Placental epithelial cell (primary cell): ENCODE measurements around the gene ABHD17A. TPM values are rescaled to one million over a fixed set of nuclear protein-coding genes. Genes with fewer than 3 reads are reported as not detected.

Experiments
- total RNA-seq: library from RNA; depleted of rRNA; stranded (reverse); fragments of >200 nt; gene quantifications from 2 replicates; pipeline ENCODE4 v1.2.3, GENCODE V29; 2012

The ABHD17A gene
- total RNA-seq = 80.1 and 125 TPM in 2 replicates

DNA sequence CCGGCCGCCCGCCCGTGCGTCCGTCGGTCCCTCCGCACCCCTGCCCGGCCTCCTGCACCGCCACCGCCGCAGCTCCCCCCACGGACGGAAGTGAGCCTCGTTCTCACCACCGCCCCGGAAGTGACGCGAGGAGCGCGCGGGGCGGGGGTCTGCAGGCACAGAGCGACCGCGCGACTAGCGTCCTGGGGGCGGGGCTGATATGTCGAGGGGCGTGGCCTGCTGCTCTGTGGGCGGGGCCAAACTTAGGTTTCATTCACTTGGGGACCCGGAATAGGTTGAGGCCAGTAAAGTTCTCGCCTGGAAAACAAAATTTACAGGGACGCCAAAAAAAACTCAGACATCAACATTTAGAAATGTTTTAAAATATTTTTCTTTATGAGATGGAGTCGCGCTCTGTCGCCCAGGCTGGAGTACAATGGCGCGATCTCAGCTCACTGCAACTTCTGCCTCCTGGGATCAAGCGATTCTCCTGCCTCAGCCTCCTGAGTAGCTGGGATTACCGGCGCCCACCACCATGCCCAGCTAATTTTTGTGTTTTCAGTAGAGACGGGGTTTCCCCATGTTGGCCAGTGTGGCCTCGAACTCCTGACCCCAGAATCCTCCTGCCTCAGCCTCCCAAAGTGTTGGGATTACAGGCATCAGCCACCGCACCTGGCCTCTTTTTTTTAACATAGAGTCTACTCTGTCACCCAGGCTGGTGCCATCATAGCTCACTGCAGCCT is at the start of gene ABHD17A:
ABHD17A (minus strand) TSS at position 99 of the 722 bp plus-strand sequence. CDS start 3,930 bp downstream, outside the sequence.

DNA sequence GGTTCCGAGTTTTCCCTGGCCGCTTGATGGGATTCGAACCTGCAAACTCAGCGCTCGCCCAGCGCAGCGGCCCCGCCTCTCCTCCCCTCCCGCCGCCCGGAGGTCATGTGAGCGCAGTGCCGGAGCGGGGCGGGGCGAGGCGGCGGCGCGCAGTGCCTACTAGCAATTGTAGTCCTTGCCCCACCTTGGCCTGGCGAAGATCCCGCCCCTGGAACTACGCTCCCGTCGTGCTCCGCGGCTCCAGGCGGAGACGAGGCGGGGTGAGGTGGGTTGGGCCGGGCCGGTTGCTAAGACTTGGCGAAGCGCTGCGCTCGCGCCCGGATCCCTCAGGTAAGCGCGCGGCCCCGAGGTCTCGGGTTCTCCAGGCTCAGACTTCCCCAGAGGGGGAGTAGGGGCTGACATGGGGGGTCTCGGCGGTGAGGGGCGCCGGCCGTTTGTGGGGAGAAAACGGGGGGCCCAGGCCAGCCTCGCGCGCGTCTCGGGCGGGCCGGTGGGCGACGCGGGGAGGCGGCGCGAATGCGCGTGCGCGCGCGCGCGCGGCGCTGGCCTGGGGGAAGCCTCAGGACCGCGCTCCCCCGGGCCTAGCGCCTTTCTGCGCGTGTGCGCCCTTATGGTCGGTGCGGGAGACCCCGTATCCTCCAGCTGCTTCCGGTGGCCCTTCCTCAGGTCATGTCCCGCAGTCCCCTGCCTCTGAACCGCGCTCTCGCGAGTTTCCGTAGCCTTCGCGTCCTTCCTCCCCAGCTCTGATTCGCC is 20.0 kb upstream of the ABHD17A start, which contains the start of the genes ADAT3 and SCAMP4:
ADAT3 (plus strand) TSS at position 290 of the 753 bp plus-strand sequence. CDS start 6,649 bp downstream, outside the sequence.
SCAMP4 (plus strand) TSS at position 290 of the 753 bp plus-strand sequence. CDS start 9,621 bp downstream, outside the sequence.

DNA sequence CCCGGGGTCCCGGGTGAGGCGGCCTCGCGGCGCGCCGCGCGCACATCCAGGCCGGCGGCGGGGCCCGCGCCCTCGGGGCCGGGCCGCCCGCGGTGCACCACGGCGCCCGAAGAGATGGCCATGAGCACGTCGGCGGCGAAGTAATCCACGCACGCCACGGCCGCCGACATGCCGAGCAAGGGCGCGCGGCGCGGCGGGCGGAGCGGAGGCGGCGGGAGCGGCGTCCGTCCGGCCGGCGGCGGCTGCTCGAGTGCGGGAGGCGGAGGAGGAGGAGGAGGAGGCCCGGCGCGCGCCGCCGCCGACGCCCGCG is 22.0 kb downstream of the ABHD17A start, which contains the start of gene KLF16:
KLF16 (minus strand) TSS at position 252 of the 310 bp plus-strand sequence; CDS start at position 170, 82 bp downstream.

DNA sequence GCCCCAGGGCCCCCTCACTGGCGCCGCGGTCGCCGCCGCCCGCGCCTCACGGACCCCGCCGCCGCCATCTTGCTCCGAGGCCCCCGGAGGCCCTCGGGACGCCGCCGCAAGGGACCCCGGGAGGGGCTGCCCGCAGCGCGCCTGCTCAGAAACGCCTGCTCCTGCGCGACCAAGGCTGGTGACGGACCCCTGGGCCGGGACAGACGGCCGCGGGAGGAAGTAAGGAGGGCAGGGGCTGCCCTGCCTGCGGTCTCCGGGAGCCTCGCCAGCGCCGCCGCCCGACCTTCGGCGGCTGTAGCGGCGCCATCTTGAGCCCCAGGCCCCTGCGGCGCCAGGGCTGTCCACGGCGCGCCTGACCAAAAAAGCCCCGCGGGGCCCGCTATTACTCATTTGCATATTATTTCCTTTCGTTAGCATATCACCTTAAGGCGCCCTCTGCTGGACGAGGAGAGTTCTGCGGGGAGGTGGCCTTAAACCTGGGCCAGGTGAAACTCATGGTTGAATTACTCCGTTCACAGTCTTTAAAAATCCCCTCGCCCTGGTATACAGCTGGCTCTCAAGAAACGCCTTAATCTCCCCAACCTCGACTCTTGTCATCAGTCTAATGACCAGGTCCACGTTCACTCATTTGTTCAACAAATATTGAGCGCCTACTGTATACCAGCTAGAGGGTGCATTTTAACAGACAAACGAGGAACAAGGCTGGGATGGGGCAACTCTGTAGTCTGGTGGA is 36.7 kb downstream of the ABHD17A start, which contains the start of gene REXO1:
REXO1 (minus strand) TSS at position 85 of the 733 bp plus-strand sequence. CDS start 125 bp downstream, outside the sequence.

Other genes with a start within 250 kb of the ABHD17A start
- gene TCF3, start 232.9 kb downstream of the ABHD17A start, total RNA-seq = 50.3 and 85.7 TPM in 2 replicates
- gene ONECUT3, start 132.0 kb downstream of the ABHD17A start, total RNA-seq = not detected in 2 replicates
- 4.0 and 5.9 TPM in 2 replicates for gene ATP8B3, start 73.2 kb downstream of the ABHD17A start, total RNA-seq
- gene REXO1, start 37.0 kb downstream of the ABHD17A start, total RNA-seq = 13.7 and 19.7 TPM in 2 replicates
- gene KLF16, start 21.9 kb downstream of the ABHD17A start, total RNA-seq = 5.5 and 6.5 TPM in 2 replicates
- 5.3 and 9.0 TPM in 2 replicates for gene ADAT3, start 19.9 kb upstream of the ABHD17A start, total RNA-seq
- gene SCAMP4, start 19.9 kb upstream of the ABHD17A start, total RNA-seq = 51.4 and 80.5 TPM in 2 replicates
- 60.1 and 73.4 TPM in 2 replicates for gene CSNK1G2, start 55.7 kb upstream of the ABHD17A start, total RNA-seq
- 64.7 and 71.1 TPM in 2 replicates for gene BTBD2, start 130.2 kb upstream of the ABHD17A start, total RNA-seq
- 92.2 and 104 TPM in 2 replicates for gene MKNK2, start 165.7 kb upstream of the ABHD17A start, total RNA-seq
- gene MOB3A, start 210.8 kb upstream of the ABHD17A start, total RNA-seq = 17.7 and 22.7 TPM in 2 replicates
- gene IZUMO4, start 211.4 kb upstream of the ABHD17A start, total RNA-seq = 0.65 and 3.5 TPM in 2 replicates